Hepatocyte (in vitro differentiated cells): ENCODE data around the gene TMEM250. TPM values are rescaled to one million over a fixed set of nuclear protein-coding genes. Genes with fewer than 3 reads are reported as not detected.

ENCODE experiments used
- DNase-seq: peaks from one replicate; pipeline ENCODE4 v3.0.0-alpha.2; 2016; ENCODE audit warnings: low spot score
- H2AFZ ChIP-seq: fragments of 200-600 bp; sonication (generic); 2 replicates; pipeline ENCODE4 v1.6.0; 2016; ENCODE audit warnings: antibody characterized with exemption, mild to moderate bottlenecking
- H3K27ac ChIP-seq: fragments of 200-600 bp; sonication (generic); 2 replicates; pipeline ENCODE4 v1.5.1; 2016; ENCODE audit warnings: mild to moderate bottlenecking
- H3K27me3 ChIP-seq: fragments of 200-600 bp; sonication (generic); 2 replicates; pipeline ENCODE4 v1.6.1; 2016
- H3K36me3 ChIP-seq: fragments of 200-600 bp; sonication (generic); replicated peaks from 2 replicates; pipeline ENCODE4 v1.5.1; 2016; ENCODE audit warnings: low read depth; ENCODE audit not compliant: insufficient read depth
- H3K4me1 ChIP-seq: fragments of 200-600 bp; sonication (generic); 2 replicates; pipeline ENCODE4 v1.5.1; 2016; ENCODE audit warnings: mild to moderate bottlenecking, moderate library complexity; ENCODE audit not compliant: insufficient read depth
- H3K4me2 ChIP-seq: fragments of 200-600 bp; sonication (generic); 2 replicates; pipeline ENCODE4 v1.6.0; 2016
- H3K4me3 ChIP-seq: fragments of 200-600 bp; sonication (generic); 2 replicates; pipeline ENCODE4 v1.5.1; 2016; ENCODE audit warnings: mild to moderate bottlenecking
- H3K79me2 ChIP-seq: fragments of 200-600 bp; sonication (generic); 2 replicates; pipeline ENCODE4 v1.6.0; 2017; ENCODE audit warnings: mild to moderate bottlenecking
- H3K9me2 ChIP-seq: fragments of 200-600 bp; sonication (generic); replicated peaks from 2 replicates; pipeline ENCODE4 v1.6.0; 2017; ENCODE audit warnings: mild to moderate bottlenecking; ENCODE audit not compliant: insufficient read depth
- H3K9me3 ChIP-seq: fragments of 200-600 bp; sonication (generic); 2 replicates; pipeline ENCODE4 v1.5.1; 2016; ENCODE audit warnings: low read depth, mild to moderate bottlenecking
- H4K20me1 ChIP-seq: fragments of 200-600 bp; sonication (generic); 2 replicates; pipeline ENCODE4 v1.6.0; 2016; ENCODE audit warnings: mild to moderate bottlenecking; ENCODE audit not compliant: insufficient read depth, poor library complexity, severe bottlenecking
- EZH2 ChIP-seq: fragments of 200-600 bp; sonication (generic); IDR thresholded peaks from 2 replicates; pipeline ENCODE4 v1.6.1; 2016; ENCODE audit warnings: antibody characterized with exemption, mild to moderate bottlenecking, borderline replicate concordance
- EZH2phosphoT487 ChIP-seq: fragments of 200-600 bp; sonication (generic); IDR thresholded peaks from one replicate; pipeline ENCODE4 v1.6.1; 2018; ENCODE audit warnings: antibody characterized with exemption, mild to moderate bottlenecking, low read depth, moderate library complexity; ENCODE audit not compliant: unreplicated experiment, severe bottlenecking
- WGBS: methylation state at CpG from one replicate; pipeline ENCODE4 v1.1.6; 2016; ENCODE audit warnings: low lambda C conversion rate; ENCODE audit errors: missing lambda C conversion rate; 5-methylcytosine and 5-hydroxymethylcytosine counted together
- polyA plus RNA-seq: library from polyadenylated mRNA; unstranded; fragments of >200 nt; fragmentation: Nextera tagmentation; extraction: Ambion mirVana; gene quantifications from 2 replicates; pipeline ENCODE4 v1.2.1, GENCODE V29; 2016
- total RNA-seq: library from RNA; depleted of rRNA; stranded (reverse); fragments of >200 nt; gene quantifications from 2 replicates; pipeline ENCODE4 v1.2.3, GENCODE V29; 2014
- TF ChIP-seq, protein P1 (sequence below): fragments of 200-600 bp; sonication (generic); IDR thresholded peaks from 2 replicates; pipeline ENCODE4 v1.5.1; 2016; ENCODE audit warnings: antibody characterized with exemption, mild to moderate bottlenecking; ENCODE audit not compliant: poor library complexity

The TMEM250 gene
- total and polyA plus RNA-seq, 2 experiments from 2014 or later: 37.8 to 47.6 TPM

DNA sequence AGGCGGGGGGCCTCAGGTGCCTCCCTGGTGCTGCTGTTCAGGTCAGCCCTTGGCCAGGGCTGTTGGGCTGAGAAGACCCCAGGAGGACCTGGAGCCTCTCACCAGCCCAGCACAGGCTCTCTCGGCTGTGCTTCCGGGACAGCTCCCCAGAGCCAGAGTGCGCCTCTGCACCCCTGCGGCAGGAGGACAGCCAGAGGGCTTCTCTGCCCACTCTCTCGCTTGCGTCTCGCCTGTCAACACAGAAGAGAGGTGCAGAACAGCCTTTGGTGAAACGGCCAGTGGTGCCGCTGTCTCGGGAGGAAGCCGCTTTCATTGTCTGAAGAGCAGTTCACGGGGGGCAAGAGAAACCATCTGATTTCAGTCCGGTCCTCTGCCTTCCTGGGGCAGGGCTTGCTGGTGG is 19.8 kb downstream of the TMEM250 start:
- Histone ChIP-seq H2AFZ (no peak overlapping the region), H3K9me2 (no peaks in the 10 kb centered on the region), H4K20me1 (peaks cover 1% of the 10 kb centered on the region), H3K79me2 (peaks cover 8% of the 10 kb centered on the region), H3K36me3 (no peaks in the 10 kb centered on the region), H3K9me3 (no peaks in the 10 kb centered on the region), H3K4me1 (peaks cover 7% of the 10 kb centered on the region), H3K4me3 (no peak overlapping the region), H3K27ac (no peak overlapping the region), H3K27me3 (no peaks in the 10 kb centered on the region), H3K4me2 (no peak overlapping the region)
- DNase-seq: no peak
- 78% methylated on average over 14 of the region's 14 CpGs for WGBS
- TF ChIP-seq EZH2 (no peak), EZH2phosphoT487 (no peak)
- TF ChIP-seq, protein P1, sequence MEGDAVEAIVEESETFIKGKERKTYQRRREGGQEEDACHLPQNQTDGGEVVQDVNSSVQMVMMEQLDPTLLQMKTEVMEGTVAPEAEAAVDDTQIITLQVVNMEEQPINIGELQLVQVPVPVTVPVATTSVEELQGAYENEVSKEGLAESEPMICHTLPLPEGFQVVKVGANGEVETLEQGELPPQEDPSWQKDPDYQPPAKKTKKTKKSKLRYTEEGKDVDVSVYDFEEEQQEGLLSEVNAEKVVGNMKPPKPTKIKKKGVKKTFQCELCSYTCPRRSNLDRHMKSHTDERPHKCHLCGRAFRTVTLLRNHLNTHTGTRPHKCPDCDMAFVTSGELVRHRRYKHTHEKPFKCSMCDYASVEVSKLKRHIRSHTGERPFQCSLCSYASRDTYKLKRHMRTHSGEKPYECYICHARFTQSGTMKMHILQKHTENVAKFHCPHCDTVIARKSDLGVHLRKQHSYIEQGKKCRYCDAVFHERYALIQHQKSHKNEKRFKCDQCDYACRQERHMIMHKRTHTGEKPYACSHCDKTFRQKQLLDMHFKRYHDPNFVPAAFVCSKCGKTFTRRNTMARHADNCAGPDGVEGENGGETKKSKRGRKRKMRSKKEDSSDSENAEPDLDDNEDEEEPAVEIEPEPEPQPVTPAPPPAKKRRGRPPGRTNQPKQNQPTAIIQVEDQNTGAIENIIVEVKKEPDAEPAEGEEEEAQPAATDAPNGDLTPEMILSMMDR: no peak

DNA sequence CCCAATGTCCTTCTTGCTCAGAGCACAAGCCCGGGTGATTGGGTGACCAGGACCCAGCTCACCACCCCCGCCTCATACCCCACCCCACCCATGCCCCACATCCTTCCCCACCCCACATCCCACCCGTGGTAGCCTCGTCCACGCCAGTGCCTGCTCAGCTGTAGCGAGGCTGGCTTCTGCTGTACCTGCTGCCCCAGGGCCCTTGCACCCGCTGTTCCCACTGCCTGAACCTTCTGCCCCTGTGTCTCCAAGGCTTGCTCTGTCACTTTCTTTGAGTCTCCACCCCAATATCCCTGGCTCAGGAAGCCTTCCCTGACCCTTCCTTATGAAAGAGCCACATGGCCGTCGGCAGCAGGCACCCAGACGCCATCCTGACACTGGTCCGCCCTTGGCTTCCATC is 20.5 kb downstream of the TMEM250 start:
- Histone ChIP-seq H3K36me3 (no peaks in the 10 kb centered on the region), H3K4me2 (no peak overlapping the region), H3K9me2 (no peaks in the 10 kb centered on the region), H3K79me2 (peaks cover 14% of the 10 kb centered on the region), H3K27ac (no peak overlapping the region), H2AFZ (no peak overlapping the region), H3K9me3 (no peaks in the 10 kb centered on the region), H4K20me1 (peaks cover 8% of the 10 kb centered on the region), H3K4me1 (peaks cover 13% of the 10 kb centered on the region), H3K4me3 (no peak overlapping the region), H3K27me3 (no peaks in the 10 kb centered on the region)
- no peak for TF ChIP-seq EZH2
- WGBS: 96% methylated on average over 10 of the region's 11 CpGs
- no peak for DNase-seq

DNA sequence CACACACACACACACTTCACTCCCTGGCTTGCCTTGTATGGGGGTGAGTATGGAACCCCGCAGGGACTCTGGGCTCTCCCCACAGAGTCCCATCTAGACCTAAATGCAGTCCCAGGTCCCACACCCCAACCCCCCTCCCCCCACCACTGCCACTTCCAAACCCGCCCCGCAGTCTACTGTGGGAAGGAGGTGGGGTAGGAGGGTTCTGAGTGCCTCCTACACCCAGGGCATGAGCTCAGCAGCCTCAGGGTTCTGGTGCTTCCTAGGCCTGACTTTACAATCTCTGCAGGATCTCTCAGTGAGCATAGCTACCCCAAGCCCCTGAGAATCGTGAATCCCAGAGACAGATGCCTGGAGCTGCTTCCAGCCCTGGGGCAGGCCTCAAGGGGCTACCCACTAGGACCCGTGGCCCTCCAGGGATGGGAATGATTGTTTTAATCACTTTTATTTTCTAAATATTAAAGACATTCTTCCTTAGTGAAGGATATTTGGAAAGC is 22.1 kb downstream of the TMEM250 start:
- H4K20me1 ChIP-seq: peaks cover 24% of the 10 kb centered on the region
- no peak overlapping the region for H3K27ac ChIP-seq
- no peak for TF ChIP-seq EZH2phosphoT487
- TF ChIP-seq EZH2: no peak
- TF ChIP-seq, protein P1: no peak
- no peak overlapping the region for H3K4me3 ChIP-seq
- peaks cover 31% of the 10 kb centered on the region for H3K79me2 ChIP-seq
- H3K4me2 ChIP-seq: no peak overlapping the region
- no peaks in the 10 kb centered on the region for H3K9me2 ChIP-seq
- peaks cover 27% of the 10 kb centered on the region for H3K4me1 ChIP-seq
- no peaks in the 10 kb centered on the region for H3K36me3 ChIP-seq
- WGBS: 89% methylated on average over 5 of the region's 5 CpGs
- no peaks in the 10 kb centered on the region for H3K9me3 ChIP-seq
- H3K27me3 ChIP-seq: no peaks in the 10 kb centered on the region
- no peak for DNase-seq
- no peak overlapping the region for H2AFZ ChIP-seq

DNA sequence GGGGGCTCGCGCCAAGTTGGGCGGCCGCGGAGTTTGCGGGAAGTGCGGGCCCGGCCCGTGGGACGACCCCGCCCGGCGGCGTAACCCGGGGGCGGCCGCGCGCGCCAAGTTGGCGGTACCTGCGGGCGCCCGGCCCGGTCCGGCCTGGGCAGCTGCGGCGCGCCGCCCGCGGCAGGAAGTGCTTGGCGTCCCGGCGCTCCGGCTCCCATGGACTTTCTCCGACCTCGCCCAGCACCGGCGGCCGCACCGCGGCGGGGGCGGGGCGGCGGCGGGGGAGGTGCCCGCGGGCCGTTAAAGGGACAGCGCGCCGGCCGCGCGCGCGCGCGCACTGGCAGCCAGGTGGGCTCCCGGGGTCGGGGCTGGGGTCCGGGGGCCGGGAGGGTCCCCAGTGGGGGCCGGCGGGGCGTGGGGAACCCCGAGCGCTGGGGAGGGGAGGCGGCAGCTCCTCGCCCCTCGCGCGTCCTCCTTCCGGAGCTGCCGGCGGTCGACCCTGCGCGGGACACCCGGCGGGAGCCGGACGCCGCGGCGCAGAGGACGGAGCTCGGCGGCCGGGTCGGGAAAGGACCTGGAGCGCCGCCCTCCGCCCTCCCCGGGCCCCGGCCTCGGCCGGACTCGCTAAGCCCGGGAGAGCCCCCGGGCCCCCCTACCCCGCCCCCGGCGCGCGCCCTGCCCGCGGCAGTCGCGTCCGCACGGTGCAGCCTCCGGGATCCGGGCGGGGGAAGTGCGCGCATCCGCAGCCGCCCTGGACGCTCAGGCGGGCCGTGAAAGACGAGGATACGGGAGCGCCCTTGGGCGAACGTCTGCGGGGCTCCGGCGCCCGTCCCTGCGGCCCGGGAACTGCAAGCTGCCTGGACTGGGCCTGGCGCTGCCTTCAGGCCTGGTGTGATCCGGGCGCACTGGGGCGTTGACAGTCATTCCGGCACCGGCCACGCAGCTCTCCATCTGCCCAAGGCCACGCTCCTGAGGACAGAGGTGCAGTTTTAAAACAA is 23.3 kb downstream of the TMEM250 start, which contains the start of gene NACC2:
Gene NACC2, minus strand, starts transcription at position 220 of the 989 bp plus-strand sequence. CDS start 44,768 bp downstream, outside the sequence.
- Histone ChIP-seq H3K79me2 (peaks cover 43% of the 10 kb centered on the region), H2AFZ (peak within 1 kb of the TSS; percentile 66), H3K36me3 (no peaks in the 10 kb centered on the region), H3K9me3 (no peaks in the 10 kb centered on the region), H3K27ac (peak within 1 kb of the TSS; percentile 86), H3K9me2 (no peaks in the 10 kb centered on the region), H4K20me1 (peaks cover 36% of the 10 kb centered on the region), H3K4me1 (peaks cover 29% of the 10 kb centered on the region), H3K4me3 (peak within 1 kb of the TSS; percentile 67), H3K27me3 (no peaks in the 10 kb centered on the region), H3K4me2 (peak within 1 kb of the TSS; percentile 97)
- 5% methylated on average over 40 of the region's 143 CpGs for WGBS
- TF ChIP-seq, protein P1: no peak
- TF ChIP-seq EZH2phosphoT487: no peak
- TF ChIP-seq EZH2: no peak
- peak; percentile 86 for DNase-seq
